ENCODE results near the gene ZNF717.
"Not testable (repeated sequence)": the region's sequence is repeated elsewhere in the genome, so short reads cannot be mapped to it uniquely, and the experiment has no call there.

The ZNF717 gene

DNA sequence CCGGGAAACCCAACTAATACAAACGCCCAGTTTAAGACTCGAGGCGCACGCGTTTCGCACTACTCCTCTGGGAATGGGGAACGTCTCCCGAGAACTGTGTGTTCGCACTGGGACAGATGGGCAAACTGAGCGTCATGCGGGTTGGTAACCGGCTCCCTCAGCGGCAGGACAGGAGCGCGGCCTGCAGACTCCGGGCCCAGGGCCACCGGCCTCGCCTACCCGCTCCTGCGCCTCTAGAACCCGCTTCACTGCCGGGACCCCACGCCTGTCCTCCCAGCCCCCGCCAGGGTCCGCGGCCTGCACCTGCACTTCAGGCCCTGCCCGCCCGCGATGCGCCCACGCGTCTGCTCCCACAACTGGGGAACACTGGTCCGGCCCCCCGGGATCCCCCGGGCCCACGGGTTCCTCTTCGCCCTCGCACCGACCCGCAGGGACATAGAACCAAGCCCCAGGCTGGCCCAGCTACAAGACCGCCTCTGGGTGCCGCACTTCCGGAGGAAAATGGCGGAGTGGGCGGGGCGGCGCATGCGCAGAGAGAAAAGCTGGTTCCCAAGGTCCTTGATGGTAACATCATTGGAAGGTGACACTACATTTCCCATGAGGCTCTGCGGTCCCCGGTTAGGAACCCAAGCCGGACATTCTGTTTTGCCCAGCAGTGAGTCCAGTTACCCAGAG is at the start of gene ZNF717:
Gene ZNF717, minus strand, starts transcription at position 469 of the 675 bp plus-strand sequence. CDS start 2,187 bp downstream, outside the sequence.
- DNase-seq (ENCODE audit: low read depth in 2 of 2, low spot score in 1 of 2) = peak; percentile 82 to 87

DNA sequence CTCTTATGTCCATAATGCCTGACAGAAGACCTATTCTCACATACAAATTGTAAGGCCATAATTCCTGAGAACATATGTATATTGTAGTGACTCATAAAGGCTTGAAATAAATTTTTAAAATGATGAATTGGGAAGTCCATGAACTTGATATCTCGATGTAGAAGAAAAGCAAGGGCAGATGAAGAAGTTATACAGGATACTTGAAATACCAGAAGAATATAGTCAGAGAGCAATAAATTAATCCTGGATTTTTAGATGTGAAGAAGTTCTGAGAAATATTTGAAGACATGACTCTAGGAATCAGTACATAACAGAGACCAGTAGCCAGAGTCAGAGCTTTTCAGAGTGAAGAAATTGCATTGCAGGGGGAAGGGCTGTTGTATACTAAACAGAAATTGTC is 45.7 kb upstream of the ZNF717 start:
- not testable (repeated sequence) for DNase-seq (ENCODE audit: low read depth in 2 of 2, low spot score in 1 of 2)

DNA sequence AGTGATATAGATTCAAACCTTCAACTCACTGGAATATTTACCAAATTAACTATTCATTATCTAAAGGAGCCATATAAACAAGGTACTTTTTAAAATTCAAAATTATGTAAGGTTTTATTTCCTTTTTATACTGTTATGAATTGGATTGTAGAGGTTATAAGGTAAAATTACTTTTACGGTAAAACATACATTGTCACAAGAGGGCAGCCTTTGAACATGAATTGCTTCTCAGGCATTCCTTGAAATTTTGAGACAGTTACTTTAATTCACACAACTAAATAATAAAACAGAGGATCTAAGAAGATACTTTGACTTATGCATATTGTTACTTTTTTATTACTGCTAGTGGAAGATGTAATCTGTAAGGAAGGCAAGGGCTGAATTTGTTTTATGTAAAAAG is 32.7 kb upstream of the ZNF717 start:
- DNase-seq (ENCODE audit: low read depth in 2 of 2, low spot score in 1 of 2) = not testable (repeated sequence)

DNA sequence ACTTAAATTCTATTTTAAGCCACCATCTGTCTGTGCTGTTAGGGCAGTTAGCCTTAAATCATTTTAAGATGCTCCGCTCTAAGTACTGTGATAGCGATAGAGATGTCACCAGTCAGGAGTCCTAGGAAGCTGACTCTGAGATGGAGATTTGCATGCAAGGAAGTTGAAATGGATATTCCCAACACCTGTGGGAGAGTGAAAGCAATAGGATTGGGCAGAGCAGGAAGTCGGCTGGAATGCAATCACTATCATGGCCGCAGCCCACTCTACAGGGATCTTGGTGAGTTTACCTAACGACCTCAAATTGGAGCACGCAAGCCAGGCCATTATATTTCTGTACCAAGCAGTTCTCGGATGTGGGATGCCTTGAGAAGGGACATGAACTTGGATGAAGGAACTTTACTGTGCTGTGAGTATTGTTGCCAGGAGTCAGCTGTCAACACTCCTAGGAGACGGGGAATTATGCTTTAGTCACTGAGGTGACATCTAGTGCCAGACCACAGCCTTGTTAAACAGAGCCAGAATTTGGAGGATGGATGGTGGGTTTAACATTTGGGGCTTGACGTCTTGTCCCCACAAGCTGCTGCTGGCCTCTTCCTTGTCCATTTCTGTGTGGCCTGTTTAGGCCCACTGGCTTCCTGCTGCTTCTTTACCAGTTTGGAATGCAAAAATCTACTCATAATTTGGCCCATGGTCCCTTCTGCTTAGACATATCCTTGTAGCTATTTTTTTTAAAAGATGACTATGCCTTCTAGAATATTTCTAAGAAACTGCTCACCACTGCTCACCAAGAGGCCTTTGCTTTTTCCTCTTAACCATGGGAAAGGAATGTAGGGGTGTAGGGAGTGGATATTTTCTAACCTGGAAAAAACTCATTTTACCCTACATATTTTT is 31.2 kb upstream of the ZNF717 start:
- not testable (repeated sequence) for DNase-seq (ENCODE audit: low read depth in 2 of 2, low spot score in 1 of 2)

DNA sequence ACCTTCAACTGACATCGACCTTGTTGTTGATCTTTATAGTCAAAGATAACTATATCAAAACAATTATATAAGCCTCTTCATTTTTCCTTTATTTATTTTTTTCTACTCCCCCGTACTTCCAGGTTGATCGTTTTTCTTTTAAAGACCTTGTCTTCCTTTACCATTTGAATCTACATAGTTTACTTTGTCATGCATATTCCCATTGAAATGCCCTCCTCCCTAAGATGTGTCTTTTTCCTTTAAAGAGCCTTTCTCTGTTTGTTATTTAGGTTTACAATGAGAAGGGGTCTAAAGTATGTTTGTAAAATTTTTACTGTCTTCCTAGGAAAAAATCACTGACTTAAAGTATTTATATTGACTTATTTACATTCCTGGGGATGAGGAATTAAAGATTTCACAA is 29.4 kb upstream of the ZNF717 start:
- DNase-seq (ENCODE audit: low read depth in 2 of 2, low spot score in 1 of 2) = no peak

DNA sequence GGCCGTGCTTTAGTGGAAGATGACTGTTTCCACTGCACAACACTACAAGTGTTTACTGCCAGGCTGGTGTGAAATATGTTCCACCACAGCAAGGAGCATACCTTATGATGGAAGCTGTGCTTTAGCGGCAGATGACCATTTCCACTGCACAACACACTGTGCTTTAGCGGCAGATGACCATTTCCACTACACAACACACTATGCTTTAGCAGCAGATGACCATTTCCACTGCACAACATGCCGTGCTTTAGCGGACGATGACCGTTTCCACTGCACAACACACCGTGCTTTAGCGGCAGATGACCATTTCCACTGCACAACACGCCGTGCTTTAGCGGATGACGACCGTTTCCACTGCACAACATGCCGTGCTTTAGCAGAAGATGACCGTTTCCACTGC is 2.8 kb downstream of the ZNF717 start:
- no peak for DNase-seq (ENCODE audit: low read depth in 2 of 2, low spot score in 1 of 2)

DNA sequence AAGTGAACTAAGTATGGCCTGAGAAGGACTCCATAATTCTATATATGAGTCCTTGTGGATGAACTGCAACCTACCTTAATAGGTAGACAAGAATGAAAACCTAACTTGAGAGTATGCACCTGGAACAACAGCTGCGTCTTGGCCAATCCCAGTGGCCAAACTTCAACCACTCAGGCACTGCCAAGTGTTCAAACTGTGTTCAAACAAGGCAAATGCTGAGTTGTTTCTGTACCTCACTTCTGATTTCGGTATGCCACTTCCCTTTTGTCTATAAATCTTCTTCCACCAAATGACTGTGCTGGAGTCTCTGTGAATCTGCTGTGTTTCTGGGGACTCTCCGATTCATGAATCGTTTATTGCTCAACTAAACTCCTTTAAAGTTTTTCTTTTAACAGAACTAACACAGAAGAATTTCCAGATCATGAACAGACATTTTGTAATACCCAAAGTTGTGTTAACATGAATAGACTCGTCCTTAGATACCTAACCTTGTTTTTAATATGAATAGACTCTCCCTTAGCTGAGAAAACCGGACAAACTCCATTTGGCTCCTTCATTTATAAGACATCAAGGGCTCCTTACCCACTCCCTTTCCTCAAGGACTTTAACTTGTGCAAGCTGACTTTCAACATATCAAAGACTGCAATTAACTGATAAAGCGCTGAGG is 4.1 kb downstream of the ZNF717 start:
- no peak for DNase-seq (ENCODE audit: low read depth in 2 of 2, low spot score in 1 of 2)

DNA sequence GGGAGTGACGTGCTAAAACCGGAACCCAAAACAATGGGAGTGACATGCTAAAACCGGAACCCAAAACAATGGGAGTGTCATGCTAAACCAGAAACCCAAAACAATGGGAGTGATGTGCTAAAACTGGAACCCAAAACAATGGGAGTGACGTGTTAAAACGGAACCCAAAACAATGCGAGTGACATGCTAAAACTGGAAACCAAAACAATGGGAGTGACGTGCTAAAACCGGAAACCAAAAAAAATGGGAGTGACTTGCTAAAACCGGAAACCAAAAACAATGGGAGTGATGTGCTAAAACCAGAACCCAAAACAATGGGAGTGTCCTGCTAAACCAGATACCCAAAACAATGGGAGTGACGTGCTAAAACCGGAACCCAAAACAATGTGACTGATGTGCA is 7.6 kb downstream of the ZNF717 start:
- not testable (repeated sequence) for DNase-seq (ENCODE audit: low read depth in 2 of 2, low spot score in 1 of 2)

DNA sequence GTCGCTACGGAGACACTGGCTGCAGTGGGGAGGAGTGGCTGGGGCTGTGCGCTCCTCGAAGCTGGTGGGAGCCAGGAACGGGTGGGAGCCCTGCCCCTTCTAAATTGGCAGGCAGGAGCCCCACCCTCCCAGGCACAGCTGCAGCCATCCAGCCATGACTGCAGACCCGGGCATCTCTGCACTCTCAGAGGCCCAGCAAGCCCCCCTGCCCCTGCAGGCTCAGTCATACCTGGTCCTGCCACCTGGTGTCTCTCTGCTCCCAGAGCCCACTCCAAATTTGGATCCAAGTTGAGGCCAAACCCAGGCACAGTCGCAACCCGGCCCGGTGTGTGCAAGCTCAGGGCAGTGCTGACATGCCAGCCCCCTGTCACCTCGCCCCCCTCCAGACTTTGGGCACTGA is 13.7 kb downstream of the ZNF717 start:
- DNase-seq (ENCODE audit: low read depth in 2 of 2, low spot score in 1 of 2) = not testable (repeated sequence)

DNA sequence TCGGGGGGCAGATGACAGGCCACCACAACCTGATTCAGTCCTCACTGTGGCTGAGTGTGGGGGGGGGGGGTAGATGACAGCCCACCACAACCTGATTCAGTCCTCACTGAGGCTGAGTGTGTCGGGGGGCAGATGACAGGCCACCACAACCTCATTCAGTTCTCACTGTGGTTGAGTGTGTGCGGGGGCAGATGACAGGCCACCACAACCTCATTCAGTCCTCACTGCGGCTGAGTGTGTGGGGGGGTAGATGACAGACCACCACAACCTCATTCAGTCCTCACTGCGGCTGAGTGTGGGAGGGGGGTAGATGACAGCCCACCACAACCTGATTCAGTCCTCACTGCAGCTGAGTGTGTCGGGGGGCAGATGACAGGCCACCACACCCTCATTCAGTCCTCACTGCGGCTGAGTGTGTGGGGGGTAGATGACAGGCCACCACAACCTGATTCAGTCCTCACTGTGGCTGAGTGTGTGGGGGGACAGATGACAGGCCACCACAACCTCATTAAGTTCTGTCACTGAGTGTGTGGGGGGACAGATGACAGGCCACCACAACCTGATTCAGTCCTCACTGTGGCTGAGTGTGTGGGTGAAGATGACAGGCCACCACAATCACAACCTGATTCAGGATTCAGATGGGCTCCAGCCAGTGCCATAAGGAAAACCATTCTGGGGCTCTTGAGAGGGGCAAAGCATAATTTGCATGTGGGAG is 16.9 kb downstream of the ZNF717 start:
- DNase-seq (ENCODE audit: low read depth in 2 of 2, low spot score in 1 of 2) = no peak

DNA sequence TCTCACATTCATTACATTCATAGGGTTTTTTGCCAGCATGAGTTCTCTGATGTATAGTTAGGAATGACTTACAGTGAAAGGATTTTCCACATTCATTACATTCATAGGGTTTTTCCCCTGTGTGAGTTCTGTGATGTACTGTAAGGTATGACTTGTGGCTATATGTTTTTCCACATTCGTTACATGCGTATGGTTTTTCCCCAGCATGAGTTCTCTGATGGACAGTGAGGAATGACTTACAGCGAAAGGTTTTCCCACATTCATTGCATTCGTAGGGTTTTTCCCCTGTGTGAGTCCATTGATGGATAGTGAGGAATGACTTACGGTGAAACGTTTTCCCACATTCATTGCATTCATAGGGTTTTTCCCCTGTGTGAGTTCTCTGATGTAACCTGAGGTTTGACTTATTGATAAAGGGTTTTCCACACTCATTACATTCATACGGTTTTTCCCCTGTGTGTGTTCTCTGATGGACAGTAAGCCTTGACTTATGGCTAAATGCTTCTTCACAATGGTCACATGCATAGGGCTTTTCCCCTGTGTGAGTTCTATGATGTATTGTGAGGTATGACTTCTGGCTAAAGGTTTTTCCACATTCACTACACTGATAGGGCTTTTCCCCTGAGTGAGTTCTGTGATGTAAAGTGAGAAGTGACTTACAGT is 47.4 kb downstream of the ZNF717 start:
- no peak for DNase-seq (ENCODE audit: low read depth in 2 of 2, low spot score in 1 of 2)

DNA sequence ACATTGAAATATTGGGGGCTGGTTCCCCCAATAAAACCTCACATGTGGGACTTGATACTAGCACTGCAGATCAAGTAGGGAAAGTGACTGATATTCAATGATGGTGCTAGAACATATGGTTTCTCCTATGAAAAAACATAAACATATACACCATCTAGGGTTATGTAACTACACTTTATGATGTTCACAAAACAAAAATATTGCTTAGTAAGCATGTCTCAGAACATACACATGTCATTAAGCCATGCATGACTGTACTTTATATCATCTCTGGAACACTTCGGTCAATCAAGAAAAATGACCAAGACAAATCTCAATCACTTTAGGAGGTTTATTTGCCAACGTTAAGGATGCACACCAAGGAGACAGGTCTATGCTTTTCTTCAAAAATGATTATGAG is 57.4 kb downstream of the ZNF717 start:
- DNase-seq (ENCODE audit: low read depth in 2 of 2, low spot score in 1 of 2) = no peak

DNA sequence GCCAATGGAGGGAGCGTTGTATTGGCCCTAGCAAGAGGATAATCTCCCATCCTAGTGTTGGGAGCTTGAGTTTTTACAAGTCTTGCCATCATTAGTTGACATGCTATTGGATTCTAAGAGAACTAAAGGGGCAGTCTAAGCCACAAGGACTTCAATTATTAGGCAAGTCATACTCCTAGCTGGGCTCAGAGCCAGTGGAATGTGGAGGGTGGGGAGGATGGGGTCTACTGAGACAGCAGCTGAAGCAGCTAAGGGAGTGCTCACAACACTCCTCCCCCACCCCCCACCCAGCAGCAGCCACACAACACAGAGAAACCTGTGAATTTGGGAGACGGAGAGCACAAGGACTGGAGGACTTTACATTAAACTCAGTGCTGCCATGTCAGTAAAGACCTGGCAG is 93.3 kb downstream of the ZNF717 start:
- no peak for DNase-seq (ENCODE audit: low read depth in 2 of 2, low spot score in 1 of 2)

DNA sequence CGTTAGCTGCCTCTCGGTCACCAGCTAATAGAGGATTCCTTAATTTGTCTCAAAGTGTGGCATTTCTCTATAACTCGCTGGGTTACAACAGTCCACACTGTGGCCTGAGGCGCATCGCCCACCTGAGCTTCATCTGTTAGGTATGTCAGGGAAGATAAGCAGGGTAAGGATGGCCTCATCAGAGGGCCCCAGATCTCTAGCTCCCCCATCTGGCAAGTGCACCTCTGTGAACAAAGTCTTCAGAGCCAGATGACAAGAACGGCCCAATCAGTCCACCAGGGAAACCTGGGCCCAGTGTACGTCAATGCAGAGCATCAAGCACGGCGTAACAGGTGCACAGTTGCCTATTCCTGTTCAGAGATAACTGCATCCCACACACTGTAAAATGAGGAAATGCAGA is 98.0 kb downstream of the ZNF717 start:
- no peak for DNase-seq (ENCODE audit: low read depth in 2 of 2, low spot score in 1 of 2)
